ENCODE results near the gene RCAN3. TPM values are rescaled to one million over a fixed set of nuclear protein-coding genes. Genes with fewer than 3 reads are reported as not detected.
"Not testable (repeated sequence)": the region's sequence is repeated elsewhere in the genome, so short reads cannot be mapped to it uniquely, and the experiment has no call there.

Gene RCAN3
- total RNA-seq, 1 experiment from 2014 or later: 0.18 TPM

DNA sequence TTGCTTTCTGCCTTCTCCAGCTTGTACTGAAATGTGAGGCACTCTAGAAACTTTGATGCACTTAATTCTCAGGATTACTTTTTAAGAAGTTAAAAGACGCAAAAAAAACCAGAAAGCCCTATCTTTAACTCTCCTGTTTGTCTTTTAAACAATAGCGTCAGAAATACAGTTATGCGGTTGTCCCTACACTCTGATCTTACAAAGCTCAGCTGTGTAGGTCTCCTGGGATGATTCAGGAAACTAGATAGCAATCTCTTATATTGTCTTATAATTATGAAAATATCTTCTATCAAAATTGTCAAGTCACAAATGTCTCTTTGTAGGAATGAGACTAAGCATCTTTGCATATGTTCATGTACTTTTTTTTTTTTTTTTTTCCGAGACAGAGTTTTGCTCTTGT lies 26.9 kb upstream of the RCAN3 start:
- no peaks in the 10 kb centered on the region for H3K36me3 ChIP-seq
- no peak overlapping the region for H3K27ac ChIP-seq
- no peak overlapping the region for H3K4me3 ChIP-seq
- H3K9me3 ChIP-seq (replicated peaks): no peaks in the 10 kb centered on the region
- H3K4me1 ChIP-seq: no peaks in the 10 kb centered on the region
- DNase-seq: no peak
- peaks cover 9% of the 10 kb centered on the region; the same call in 1 of the 2 replicates for H3K27me3 ChIP-seq

DNA sequence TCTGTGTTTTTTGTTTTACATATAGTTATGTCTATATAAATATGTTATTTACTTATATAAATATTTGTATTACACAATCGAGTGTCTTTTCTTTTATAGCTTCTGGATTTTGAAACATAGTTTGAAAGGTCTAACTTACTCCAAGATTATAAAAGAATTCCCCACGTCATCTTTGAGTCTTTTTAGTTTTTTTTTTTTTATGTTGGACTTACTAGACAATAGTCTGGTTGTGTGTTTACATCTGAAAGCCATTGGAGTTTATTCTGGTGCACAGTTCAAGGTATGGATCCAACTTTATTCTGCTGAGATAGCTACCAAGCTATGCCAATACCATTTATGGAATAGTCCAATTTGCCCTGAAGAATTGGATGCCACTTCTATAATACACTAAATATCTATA lies 26.1 kb upstream of the RCAN3 start:
- no peak for DNase-seq
- no peaks in the 10 kb centered on the region for H3K9me3 ChIP-seq (replicated peaks)
- no peak overlapping the region for H3K27ac ChIP-seq
- H3K4me3 ChIP-seq: no peak overlapping the region
- no peaks in the 10 kb centered on the region for H3K4me1 ChIP-seq
- H3K36me3 ChIP-seq: no peaks in the 10 kb centered on the region
- peaks cover 11% of the 10 kb centered on the region for H3K27me3 ChIP-seq

DNA sequence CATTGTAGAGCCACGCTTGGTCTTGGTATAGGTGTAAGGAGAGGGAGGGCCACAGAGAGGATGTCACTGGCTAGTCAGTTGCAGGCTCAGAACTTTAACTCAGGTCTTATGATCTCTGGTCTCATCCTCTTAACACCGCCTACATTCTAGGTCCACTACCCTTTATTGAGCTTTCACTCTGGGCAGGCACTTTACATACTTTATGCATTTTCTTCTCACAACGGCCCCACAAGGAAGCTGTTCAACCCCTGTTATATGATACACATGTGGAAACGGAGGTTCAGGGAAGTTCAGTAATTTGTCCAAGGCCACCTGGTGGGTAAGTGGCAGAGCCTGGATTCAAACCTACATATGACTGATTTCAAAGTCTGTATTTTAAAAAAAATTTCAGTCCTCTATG lies 25.3 kb upstream of the RCAN3 start:
- no peaks in the 10 kb centered on the region for H3K9me3 ChIP-seq (replicated peaks)
- H3K4me3 ChIP-seq: no peak overlapping the region
- no peak for DNase-seq
- H3K27me3 ChIP-seq: peaks cover 13% of the 10 kb centered on the region
- no peaks in the 10 kb centered on the region for H3K36me3 ChIP-seq
- no peak overlapping the region for H3K27ac ChIP-seq
- no peaks in the 10 kb centered on the region for H3K4me1 ChIP-seq

DNA sequence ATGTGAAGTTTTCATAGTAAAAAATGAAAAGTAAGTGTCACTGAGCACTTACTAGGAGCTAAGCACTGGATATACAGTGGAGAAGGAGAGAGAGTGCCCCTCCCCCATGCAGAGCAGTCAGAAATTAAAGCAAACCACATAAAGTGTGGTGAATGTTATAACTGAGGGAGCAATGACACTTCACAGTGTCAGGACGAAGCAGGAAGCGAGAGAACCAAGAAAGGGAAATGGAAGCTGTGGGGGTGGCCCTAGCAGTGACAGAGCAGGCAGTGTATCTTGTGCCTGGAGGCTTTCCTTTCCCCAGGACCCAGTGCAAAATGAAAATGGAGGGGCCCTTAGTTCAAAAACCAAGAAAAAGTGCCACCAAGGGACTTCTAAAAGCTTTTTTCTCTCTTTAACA lies 21.5 kb upstream of the RCAN3 start:
- Histone ChIP-seq H3K4me1 (no peaks in the 10 kb centered on the region), H3K36me3 (no peaks in the 10 kb centered on the region), H3K27me3 (peaks cover 9% of the 10 kb centered on the region; the same call in 1 of the 2 replicates), H3K9me3 (replicated peaks) (no peaks in the 10 kb centered on the region), H3K4me3 (no peak overlapping the region), H3K27ac (no peak overlapping the region)
- DNase-seq: no peak

GRCh38 chr1:24481843-24482610 lies 20.6 kb upstream of the RCAN3 start:
- Histone ChIP-seq H3K27ac (no peak overlapping the region), H3K4me1 (no peaks in the 10 kb centered on the region), H3K36me3 (no peaks in the 10 kb centered on the region), H3K4me3 (no peak overlapping the region), H3K9me3 (replicated peaks) (no peaks in the 10 kb centered on the region), H3K27me3 (peaks cover 9% of the 10 kb centered on the region; the same call in 1 of the 2 replicates)
- no peak for DNase-seq

DNA sequence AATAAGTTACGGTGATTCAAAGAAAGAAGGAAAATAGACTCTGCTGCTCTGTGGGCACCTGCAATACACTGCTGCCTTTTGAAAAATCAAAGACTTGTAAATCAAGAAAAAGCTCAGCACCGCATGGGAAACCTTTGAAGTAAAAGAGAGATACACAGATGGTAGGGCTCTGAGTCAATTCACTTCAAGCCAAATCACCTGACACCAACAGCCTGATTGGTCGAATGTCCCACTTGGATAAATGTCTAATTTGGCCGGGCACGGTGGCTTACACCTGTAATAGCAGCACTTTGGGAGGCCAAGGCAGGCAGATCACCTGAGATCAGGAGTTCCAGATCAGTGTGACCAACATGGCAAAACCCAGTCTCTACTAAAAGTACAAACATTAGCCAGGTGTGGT lies 19.2 kb upstream of the RCAN3 start:
- Histone ChIP-seq H3K27ac (no peak overlapping the region), H3K4me3 (no peak overlapping the region), H3K4me1 (no peaks in the 10 kb centered on the region), H3K9me3 (replicated peaks) (no peaks in the 10 kb centered on the region), H3K36me3 (no peaks in the 10 kb centered on the region), H3K27me3 (peaks cover 4% of the 10 kb centered on the region; the same call in 1 of the 2 replicates)
- no peak for DNase-seq

DNA sequence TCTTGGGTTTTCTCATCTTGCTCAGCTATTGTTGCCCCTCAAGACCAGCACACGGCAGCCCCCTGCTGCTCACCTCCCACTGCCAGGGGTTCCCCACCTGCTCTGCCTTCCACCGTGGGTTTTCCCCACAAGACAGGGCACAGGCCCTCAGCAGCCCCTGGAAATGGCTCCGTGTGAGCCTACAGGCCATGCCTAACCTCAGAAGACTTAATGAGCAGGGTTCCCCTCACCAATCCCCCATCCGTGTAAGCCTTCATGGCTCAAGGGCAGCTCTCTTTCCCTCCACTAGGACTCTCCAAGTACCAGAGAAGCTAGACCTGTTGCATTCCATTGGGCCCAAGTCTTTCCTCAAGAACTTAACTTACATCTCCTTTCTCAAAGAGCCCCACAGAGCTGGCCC lies 18.4 kb upstream of the RCAN3 start:
- H3K4me1 ChIP-seq: no peaks in the 10 kb centered on the region
- H3K27me3 ChIP-seq: peaks cover 4% of the 10 kb centered on the region; the same call in 1 of the 2 replicates
- no peak for DNase-seq
- H3K36me3 ChIP-seq: no peaks in the 10 kb centered on the region
- H3K9me3 ChIP-seq (replicated peaks): peaks cover 3% of the 10 kb centered on the region; the same call in 1 of the 2 replicates
- no peak overlapping the region for H3K4me3 ChIP-seq
- no peak overlapping the region for H3K27ac ChIP-seq

DNA sequence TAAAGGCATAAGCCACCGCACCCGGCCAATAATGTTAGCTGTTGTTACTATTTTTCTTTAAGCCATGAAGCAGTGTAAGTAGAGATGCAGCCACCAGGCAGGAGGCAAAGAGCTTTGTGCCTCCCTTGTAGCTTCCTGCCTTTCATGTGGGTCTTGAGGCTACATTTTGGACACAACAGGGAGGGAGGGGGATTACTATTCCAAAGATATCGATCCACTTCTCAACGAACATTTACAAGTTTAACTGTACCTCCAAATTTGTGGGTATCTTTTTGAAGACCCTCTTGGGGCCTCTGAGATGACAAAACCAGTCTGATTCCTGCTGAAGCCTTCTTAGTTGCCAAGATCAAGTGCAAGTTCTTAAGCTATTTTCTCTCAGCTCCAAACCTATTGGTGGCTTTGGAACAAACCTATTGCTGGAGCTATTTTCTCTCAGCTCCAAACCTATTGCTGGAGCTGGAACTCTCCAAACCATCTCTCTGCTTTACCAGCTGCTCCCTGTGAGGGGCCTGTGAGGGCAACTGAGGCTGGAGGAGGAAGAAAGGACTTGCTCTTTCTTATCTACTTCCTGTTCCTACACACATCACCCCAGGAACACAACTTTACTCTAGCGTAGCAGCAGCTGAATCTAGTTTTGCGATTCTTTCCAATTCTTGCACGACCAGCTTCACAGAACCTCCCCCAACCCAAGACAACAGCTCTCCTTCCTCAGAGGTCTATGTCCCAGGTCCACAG lies 16.1 kb upstream of the RCAN3 start:
- peaks cover 8% of the 10 kb centered on the region; the same call in 1 of the 2 replicates for H3K9me3 ChIP-seq (replicated peaks)
- H3K4me1 ChIP-seq: no peaks in the 10 kb centered on the region
- H3K27ac ChIP-seq: no peak overlapping the region
- peaks cover 3% of the 10 kb centered on the region; the same call in 1 of the 2 replicates for H3K27me3 ChIP-seq
- no peak overlapping the region for H3K4me3 ChIP-seq
- H3K36me3 ChIP-seq: no peaks in the 10 kb centered on the region
- no peak for DNase-seq

DNA sequence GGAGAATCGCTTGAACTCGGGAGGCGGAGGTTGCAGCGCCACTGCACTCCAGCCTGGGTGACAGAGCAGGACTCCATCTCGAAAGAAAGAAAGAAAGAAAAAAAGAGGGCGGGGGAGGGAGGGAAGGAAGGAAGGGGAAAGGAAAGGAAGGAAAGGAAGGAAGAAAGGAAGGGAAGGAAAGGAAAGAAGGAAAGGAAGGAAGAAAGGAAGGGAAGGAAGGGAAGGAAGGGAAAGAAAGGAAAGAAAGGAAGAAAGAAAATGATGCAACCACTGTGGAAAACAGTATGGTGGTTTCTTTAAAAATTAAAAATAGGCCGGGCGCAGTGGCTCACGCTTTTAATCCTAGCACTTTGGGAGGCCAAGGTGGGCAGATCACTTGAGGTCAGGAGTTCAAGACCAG lies 15.2 kb upstream of the RCAN3 start:
- Histone ChIP-seq H3K9me3 (replicated peaks) (peaks cover 9% of the 10 kb centered on the region; the same call in 1 of the 2 replicates), H3K27me3 (no peaks in the 10 kb centered on the region; the same call in 1 of the 2 replicates), H3K4me3 (no peak overlapping the region), H3K36me3 (no peaks in the 10 kb centered on the region), H3K27ac (no peak overlapping the region), H3K4me1 (no peaks in the 10 kb centered on the region)
- DNase-seq: no peak

GRCh38 chr1:24488159-24488558 lies 14.5 kb upstream of the RCAN3 start:
- not testable (repeated sequence) for H3K36me3 ChIP-seq; DNase-seq; H3K27me3 ChIP-seq; H3K4me1 ChIP-seq; H3K9me3 ChIP-seq (replicated peaks); H3K4me3 ChIP-seq; H3K27ac ChIP-seq

- Histone ChIP-seq H3K4me1 (no peaks in the 10 kb centered on the region), H3K4me3 (no peak overlapping the region), H3K9me3 (replicated peaks) (peaks cover 9% of the 10 kb centered on the region; the same call in 1 of the 2 replicates), H3K36me3 (no peaks in the 10 kb centered on the region), H3K27ac (no peak overlapping the region), H3K27me3 (peaks cover 3% of the 10 kb centered on the region)
- no peak for DNase-seq
Observed at GRCh38 chr1:24489674-24490073, 13.0 kb upstream of the RCAN3 start.

DNA sequence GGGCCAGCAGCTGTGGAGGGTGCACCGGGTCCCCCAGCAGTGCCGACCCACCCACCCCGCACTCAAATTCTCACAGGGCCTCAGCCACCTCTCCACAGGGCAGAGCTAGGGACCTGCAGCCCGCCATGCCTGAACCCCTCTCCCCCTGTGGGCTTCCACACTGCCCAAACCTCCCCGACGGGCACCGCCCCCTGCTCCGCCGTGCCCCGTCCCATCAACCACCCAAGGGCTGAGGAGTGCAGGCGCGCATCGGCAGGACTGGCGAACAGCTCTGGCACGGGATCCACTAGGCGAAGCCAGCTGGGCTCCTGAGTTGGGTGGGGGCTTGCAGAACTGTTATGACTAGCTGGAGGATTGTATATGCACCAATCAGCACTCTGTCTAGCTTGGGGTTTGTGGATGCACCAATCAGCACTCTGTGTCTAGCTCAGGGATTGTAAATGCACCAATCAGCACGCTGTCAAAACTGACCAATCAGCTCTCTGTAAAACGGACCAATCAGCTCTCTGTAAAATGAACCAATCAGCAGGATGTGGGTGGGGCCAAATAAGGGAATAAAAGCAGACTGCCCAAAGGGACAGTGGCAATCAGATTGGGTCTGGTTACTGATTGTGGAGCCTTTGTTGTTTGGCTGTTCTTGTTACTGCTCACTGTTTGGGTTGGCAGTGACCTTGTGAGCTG lies 12.4 kb upstream of the RCAN3 start:
- Histone ChIP-seq H3K9me3 (replicated peaks) (peaks cover 9% of the 10 kb centered on the region; the same call in 1 of the 2 replicates), H3K27me3 (peaks cover 3% of the 10 kb centered on the region), H3K4me3 (no peak overlapping the region), H3K4me1 (no peaks in the 10 kb centered on the region), H3K27ac (no peak overlapping the region), H3K36me3 (no peaks in the 10 kb centered on the region)
- no peak for DNase-seq

DNA sequence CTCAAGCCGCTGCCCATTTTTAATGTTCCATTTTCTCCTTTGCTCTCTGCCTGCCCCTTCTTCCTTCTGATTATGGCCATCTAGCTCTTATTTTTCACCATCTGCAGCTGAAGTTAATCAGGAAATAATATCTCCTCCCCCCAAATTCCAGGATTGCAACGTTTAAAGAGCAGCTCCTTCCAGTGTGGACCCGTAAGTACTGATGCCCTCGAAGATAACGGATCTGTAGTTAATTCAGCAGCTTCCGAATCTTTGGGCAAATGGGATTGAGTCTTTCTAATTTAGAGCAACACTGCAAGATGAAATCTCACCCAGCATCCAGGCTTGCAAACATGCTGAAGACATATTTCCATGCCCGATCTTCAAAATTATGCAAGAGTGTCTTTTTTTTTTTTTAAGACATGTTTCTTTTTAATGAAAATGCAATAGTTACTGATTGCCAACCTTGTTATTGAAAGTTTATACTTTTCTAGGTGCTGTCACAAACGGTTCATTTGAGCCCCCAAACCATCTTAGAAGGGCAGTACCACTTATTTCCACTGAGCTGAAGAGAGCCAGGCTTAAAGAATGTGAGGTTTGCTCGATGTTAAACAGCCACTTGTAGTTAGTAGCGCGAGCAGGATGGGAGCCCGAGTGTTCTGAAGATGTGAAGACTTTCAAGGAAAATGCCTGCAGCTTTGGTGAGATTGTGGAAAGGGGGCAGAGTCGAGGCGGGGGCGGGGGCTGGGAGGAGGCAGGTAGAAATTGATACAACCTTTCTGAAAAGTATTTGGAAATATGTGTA lies 10.9 kb upstream of the RCAN3 start:
- H3K9me3 ChIP-seq (replicated peaks): peaks cover 9% of the 10 kb centered on the region; the same call in 1 of the 2 replicates
- no peak overlapping the region for H3K4me3 ChIP-seq
- H3K36me3 ChIP-seq: no peaks in the 10 kb centered on the region
- no peak for DNase-seq
- H3K27ac ChIP-seq: no peak overlapping the region
- H3K4me1 ChIP-seq: no peaks in the 10 kb centered on the region
- H3K27me3 ChIP-seq: peaks cover 3% of the 10 kb centered on the region; the same call in 1 of the 2 replicates

DNA sequence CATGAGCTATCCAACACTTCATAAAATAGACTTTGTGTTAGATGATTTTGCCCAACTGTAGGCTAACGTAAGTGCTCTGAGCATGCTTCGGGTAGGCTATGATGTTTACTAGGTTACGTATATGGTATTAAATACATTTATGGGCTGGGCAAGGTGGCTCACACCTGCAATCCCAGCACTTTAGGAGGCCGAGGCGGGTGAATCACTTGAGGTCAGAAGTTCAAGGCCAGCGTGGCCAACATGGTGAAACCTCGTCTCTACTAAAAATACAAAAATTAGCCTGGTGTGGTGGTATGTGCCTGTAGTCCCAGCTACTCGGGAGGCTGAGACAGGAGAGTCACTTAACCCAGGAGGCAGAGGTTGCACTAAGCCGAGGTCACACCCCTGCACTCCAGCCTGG lies 9.7 kb upstream of the RCAN3 start:
- not testable (repeated sequence) for H3K4me3 ChIP-seq; H3K27me3 ChIP-seq; H3K9me3 ChIP-seq (replicated peaks); DNase-seq; H3K4me1 ChIP-seq; H3K27ac ChIP-seq; H3K36me3 ChIP-seq

Measured in SJCRH30 (cell line).